SH-SY5Y (cell line): ENCODE measurements around the gene DDX56.

Experiments
- GATA2 ChIP-seq: IDR thresholded peaks from 2 replicates; pipeline ENCODE4 v1.6.1; 2011; ENCODE audit warnings: mild to moderate bottlenecking, low read depth, low read length
- GATA3 ChIP-seq: IDR thresholded peaks from 2 replicates; pipeline ENCODE4 v1.6.1; 2011; ENCODE audit warnings: low read depth, mild to moderate bottlenecking, low read length, moderate library complexity

GRCh38 chr7:44606341-44607140, 32.8 kb upstream of the DDX56 start, which contains the start of gene OGDH:
- TF ChIP-seq GATA2 (no peak; the same call in 1 of the 2 replicates), GATA3 (no peak)
